NB4 (cell line): ENCODE data around the gene SLC6A6.

Source experiments
- POLR2A ChIP-seq: IDR thresholded peaks from 2 replicates; pipeline ENCODE4 v1.6.1; 2011; ENCODE audit warnings: mild to moderate bottlenecking; ENCODE audit not compliant: insufficient read length; ENCODE audit errors: extremely low read depth
- TF ChIP-seq, protein P1 (sequence below): IDR thresholded peaks from one replicate; pipeline ENCODE4 v1.5.1; 2012; ENCODE audit warnings: low read depth, low read length

- TF ChIP-seq, protein P1, sequence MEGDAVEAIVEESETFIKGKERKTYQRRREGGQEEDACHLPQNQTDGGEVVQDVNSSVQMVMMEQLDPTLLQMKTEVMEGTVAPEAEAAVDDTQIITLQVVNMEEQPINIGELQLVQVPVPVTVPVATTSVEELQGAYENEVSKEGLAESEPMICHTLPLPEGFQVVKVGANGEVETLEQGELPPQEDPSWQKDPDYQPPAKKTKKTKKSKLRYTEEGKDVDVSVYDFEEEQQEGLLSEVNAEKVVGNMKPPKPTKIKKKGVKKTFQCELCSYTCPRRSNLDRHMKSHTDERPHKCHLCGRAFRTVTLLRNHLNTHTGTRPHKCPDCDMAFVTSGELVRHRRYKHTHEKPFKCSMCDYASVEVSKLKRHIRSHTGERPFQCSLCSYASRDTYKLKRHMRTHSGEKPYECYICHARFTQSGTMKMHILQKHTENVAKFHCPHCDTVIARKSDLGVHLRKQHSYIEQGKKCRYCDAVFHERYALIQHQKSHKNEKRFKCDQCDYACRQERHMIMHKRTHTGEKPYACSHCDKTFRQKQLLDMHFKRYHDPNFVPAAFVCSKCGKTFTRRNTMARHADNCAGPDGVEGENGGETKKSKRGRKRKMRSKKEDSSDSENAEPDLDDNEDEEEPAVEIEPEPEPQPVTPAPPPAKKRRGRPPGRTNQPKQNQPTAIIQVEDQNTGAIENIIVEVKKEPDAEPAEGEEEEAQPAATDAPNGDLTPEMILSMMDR, result no peak
- no peak for TF ChIP-seq POLR2A
These were observed 57.0 kb downstream of the SLC6A6 start for GRCh38 chr3:14459384-14459783.
